GM19238 (cell line): ENCODE measurements around the gene TNP1.

Experiments
- DNase-seq: peaks from one replicate; pipeline ENCODE4 v3.0.0; 2011; ENCODE audit warnings: low spot score; ENCODE audit not compliant: insufficient read length

The TNP1 gene

DNA sequence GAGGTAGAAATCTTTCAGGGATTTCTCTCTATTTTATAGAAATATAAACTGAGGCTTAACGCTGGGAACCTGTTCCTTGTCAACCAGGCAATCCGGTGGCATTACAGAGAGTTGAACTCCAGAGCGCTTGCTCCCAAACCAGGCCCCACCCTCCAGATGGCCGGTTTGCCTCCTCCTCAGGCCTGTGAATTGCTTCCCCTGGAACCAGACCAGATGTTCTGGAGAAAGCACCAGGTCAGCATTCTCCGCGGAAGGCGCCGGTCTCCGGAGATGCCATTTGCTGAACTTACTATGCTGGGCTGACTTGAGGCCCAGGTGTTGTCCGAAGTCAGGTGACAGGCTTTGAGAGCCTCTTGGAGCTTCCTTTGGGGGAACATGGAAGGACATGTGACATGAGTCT is 17.2 kb downstream of the TNP1 start:
- DNase-seq, result no peak

DNA sequence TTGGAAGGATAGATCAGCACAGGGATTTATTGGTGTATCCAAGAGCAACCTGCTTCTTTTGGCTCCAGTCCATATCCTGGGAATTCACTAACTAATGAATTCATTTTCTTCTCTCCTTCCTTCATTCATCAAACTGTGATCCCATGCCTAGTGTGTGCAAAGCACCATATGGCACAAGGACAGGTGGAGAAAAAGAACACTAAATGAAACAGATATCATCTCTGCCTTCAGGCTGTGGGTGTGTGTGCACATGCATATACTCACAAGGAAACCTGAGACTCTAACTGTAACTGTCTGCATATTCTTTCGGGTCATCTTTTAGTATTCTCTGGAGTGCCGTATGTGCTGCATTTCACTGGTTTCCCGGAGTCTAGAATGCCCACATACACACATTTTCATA is 20.2 kb downstream of the TNP1 start:
- DNase-seq, result no peak

DNA sequence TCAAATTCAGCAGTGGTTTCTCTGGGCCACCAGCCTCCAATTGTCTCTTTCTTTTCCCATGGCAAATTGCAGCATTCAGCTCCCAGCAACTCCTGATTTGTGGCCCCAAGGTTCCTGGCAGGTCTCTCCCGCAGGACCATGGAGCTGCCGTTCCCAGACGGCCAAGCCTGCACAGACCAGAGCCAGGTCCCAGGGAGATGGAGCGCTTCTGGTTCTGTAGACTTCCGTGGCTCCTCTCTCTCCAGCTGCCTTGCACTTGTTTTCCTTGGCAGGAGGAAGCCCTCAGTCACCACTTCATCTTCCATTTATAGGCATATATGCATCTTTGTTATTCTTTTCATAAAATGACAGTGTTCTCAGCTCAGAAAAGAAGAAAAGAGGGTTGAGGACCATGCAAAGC is 21.7 kb downstream of the TNP1 start:
- DNase-seq, result no peak

DNA sequence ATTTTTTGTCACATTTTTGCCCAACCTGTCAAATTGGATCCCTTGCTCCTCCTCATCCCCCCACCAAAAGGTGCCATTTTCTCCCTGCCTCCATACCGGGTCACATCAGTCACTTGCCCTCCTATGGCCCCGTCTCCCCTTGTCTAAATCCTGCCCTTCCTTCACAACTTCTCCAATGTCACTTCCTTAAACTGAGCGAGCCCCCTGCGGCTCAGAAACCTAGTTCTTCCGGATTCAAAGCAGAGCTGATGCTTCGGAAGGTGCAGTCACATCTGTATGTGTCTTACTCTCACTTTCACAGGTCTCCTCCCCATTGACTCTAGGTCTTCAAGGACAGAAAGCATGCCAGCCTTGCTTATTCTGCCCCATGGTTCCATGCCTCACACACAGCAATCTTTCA is 22.1 kb downstream of the TNP1 start:
- no peak for DNase-seq

DNA sequence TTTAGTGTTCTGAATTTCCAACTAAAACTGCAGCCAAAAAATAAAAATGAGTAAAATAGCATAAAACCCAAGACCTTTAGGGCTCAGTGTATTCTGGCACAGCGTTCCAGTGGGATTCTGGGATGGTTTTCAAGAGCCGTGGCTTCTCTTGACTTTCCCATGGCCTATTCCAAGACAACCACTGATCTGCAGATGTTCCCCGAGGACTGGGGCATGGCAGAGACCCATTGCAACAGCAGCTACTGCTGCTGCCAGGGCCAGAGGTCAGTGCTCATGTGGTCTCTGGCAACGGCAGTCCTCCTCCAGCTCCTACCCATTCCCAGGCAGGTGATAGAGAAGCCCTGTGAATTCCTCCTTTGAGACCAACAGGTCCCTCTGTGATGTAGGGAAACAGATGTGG is 26.8 kb downstream of the TNP1 start:
- no peak for DNase-seq

DNA sequence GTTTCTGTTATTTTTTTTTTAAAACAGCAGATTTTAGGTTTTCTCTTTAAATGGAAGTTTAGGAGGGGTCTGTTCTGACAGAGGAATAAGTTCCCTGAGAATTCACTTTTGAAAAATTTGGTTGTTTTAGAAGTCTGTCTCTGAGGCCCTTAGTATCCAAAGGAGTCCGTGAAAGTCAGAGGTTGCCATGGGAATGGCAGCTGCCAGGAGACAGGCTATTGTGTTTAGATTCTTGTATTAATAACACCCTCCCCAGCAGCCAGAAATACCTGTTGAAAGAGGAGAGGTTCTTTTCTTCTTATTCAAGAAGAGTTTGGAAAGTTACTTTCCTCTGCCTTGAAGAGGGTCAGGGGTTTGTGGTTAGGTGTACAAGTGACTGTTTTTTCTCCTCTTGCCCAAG is 29.5 kb downstream of the TNP1 start:
- DNase-seq, result no peak

DNA sequence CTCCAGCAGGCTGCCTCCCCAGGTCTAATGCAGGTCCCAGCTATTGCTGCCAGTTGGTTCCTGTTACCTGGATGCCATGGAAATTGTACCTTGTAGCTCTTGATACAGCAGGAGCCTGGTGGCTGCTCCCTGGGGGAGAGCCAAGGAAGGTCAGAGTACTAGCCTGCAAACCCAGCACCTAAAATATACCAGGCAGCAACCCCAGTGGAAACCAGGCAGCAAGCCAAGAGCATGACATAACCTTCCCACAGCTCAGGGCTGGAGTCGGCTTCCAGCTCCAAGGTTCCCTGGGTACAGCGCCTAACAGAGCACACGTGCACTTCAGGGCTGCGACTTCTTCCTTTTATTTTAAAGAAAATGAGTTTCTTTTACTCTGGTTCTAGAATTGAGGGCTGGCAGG is 30.3 kb downstream of the TNP1 start:
- no peak for DNase-seq

DNA sequence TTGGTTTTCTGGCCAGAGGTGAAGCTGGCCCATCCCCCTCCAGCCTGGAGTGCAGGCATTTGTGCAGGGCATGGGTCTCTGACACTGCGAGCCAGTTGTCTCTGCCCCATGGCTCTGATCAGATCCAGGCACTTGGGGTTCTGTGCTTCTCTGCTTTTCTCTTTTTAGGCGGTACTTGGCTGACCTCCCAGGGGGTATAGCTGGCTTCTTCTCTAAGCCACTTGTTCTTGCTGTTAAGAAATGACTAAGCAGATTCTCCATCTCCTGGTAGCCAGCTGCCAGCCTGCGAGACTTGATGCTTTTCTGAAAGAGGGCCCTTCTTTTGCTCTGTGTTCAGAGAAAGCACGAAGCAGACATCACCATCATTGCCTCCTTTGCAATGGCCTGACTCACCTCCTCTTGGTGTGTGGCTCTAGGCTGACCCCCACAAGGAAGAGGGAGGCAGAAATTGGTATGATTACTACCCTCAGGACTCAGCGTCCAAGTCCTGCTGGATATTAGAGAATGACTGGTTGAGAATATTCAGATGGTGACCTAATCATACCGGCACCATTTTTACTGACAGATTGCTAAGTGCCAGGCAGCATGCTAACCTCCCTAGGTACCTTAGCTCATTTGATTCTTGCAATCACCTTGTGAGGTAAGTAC is 32.7 kb downstream of the TNP1 start:
- no peak for DNase-seq

DNA sequence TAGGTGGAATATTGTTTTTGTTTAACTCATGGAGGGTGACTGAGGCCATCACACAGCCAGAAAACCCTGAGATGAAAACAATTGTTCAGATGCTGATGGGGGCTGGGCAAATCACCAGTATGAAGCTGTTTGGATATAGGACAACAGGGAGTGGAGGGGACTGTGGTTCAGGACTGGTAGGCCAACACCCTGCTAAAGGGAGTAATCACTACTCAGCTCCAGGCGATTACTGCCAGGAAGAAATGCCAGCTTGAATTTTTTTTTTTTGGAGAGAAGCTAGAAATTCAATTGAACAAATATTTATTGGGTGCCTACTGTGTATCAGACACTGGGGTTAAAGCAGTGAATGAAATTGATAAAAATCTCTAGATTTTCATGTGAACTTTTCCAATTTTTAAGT is 37.4 kb downstream of the TNP1 start:
- no peak for DNase-seq

DNA sequence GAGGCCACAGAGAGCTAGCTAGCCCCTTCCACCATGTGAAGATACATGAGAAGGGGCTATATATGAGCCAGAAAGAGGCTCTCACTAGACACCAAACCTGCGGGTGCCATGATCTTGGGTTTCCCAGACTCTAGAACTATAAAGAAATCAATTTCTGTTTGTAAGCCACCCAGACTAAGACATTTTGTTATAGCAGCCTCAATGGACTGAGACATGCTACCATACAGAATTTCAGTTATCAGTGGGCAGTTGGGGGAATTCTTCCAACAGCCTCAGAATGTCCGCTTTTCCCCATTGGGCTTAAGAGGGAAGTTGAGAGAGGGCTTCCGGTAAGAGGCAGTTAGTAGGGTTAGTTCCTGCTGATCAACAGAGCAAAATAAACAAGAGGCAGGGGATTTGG is 39.2 kb downstream of the TNP1 start:
- DNase-seq, result no peak

DNA sequence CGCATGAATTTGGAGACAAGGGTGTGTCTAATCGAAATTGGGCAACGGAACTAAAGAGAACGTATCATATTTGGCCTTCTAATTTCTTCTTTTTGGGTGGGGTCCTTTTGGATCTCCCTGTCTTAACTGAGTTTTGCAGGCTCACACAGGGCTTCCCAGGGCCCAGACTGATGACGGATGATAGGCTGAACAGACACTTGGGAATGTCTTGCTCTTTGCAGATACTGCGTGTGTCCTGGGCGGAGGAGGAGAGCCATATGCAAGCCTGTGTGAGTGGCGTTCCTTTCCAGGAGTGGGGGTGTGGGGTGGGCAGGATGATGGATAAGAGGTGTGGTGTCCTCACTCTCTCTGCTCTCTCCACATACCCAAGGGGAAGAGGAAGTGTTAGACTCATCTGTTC is 40.1 kb downstream of the TNP1 start:
- DNase-seq, result no peak

DNA sequence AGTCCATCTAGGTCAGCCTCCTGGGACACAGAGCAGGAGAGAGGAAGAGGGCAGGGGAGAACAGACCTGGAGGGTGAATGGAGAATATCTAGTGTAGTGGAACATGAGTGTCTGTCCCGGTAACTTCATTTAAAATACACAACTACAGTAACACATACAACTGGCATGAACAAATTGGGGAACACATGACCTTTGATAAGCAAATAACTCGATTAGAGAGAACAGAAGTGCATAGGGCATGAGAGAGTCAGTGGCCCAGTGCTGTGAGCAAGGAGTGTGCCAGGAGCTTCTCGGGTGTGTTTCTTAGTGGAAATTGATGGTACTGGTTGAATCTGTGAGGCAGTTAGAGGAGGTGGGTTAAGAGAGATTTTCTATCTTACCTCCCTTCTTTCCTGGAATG is 40.8 kb downstream of the TNP1 start:
- no peak for DNase-seq

DNA sequence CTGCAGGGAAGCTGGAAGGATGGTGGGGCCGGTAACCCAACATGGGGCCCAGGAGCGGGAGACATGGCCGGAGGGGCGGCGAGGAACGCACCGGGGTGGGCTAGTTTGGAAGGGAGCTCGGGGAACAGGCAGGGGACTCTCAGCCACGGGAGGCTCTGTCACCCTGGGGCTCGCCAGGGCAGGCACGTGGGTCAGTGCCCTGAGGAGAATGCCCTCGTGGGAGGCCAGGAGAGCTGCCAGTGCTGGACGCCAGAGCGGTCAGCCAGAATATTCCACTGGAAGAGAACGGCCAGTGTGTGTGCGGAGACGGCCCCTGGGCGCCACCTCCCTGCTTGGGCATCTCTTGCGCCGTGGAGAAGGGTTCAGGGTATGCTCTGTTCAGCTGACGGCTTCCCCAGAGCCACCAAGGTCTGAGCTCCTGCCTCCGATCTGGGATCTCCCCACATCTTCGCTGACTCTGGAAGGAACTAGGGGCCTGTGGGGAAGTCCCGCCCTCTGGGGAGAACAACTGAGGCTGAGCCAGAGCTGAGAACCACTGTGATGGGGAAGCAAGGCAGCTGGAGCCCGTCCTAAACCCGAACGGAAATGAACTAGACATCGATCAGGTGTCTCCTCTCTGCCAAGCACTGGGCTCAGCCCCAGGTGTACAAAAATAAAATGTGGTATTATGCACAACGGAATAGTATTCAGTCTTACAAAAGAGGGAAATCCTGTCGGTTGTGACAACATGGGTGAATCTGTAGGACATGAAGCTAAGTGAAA is 49.3 kb downstream of the TNP1 start:
- DNase-seq, result no peak
